Large intestine (tissue), 12 donors: ENCODE measurements around the gene ZNF773. TPM values are rescaled to one million over a fixed set of nuclear protein-coding genes. Genes with fewer than 3 reads are reported as not detected.
A peak's percentile ranks its signal among the peaks of the same experiment; 100 is the strongest.
"Not testable (repeated sequence)": the region's sequence is repeated elsewhere in the genome, so short reads cannot be mapped to it uniquely, and the experiment has no call there.

Source experiments
- DNase-seq, 2 donors: peaks; one replicate each; pipeline versions ENCODE4 v3.0.0 to v3.0.0-alpha.2; 2013
- H3K27ac ChIP-seq: one replicate; pipeline ENCODE4 v1.5.1; 2013; ENCODE audit warnings: low read length
- H3K27me3 ChIP-seq: 2 replicates; pipeline ENCODE4 v1.6.1; 2013; ENCODE audit warnings: low read length; ENCODE audit not compliant: control insufficient read depth, insufficient read depth
- H3K36me3 ChIP-seq: 2 replicates; pipeline ENCODE4 v1.6.1; 2013; ENCODE audit warnings: low read length; ENCODE audit not compliant: control insufficient read depth, insufficient read depth
- H3K4me1 ChIP-seq: one replicate; pipeline ENCODE4 v1.6.1; 2013; ENCODE audit warnings: low read length; ENCODE audit not compliant: control insufficient read depth, insufficient read depth
- H3K4me3 ChIP-seq: one replicate; pipeline ENCODE4 v1.5.1; 2013; ENCODE audit warnings: low read length
- H3K9me3 ChIP-seq: one replicate; pipeline ENCODE4 v1.6.1; 2013; ENCODE audit warnings: mild to moderate bottlenecking, low read depth, low read length, moderate library complexity; ENCODE audit not compliant: control insufficient read depth
- WGBS: methylation state at CpG from one replicate; pipeline ENCODE4 v1.1.5; 2013; ENCODE audit warnings: low lambda C conversion rate; ENCODE audit not compliant: insufficient coverage; 5-methylcytosine and 5-hydroxymethylcytosine counted together
- long read RNA-seq, 11 donors: transcript quantifications; one replicate each; lab custom pipeline, GENCODE V29; 2026
- polyA plus RNA-seq: library from polyadenylated mRNA; unstranded; fragments of 120-200 nt; gene quantifications from one replicate; pipeline ENCODE4 v1.2.1, GENCODE V29; 2013

The ZNF773 gene
- polyA plus RNA-seq, result 11.8 TPM
- long read RNA-seq, donor 1, partial matches to known transcripts, result 0 of 1 reads
- long read RNA-seq, donor 1, other reads (novel, unspliced or antisense), result 0 of 1 reads
- long read RNA-seq, donor 2, partial matches to known transcripts, result 0 of 1 reads
- long read RNA-seq, donor 2, other reads (novel, unspliced or antisense), result 0 of 1 reads
- long read RNA-seq, donor 3, partial matches to known transcripts, result 0 of 4 reads
- long read RNA-seq, donor 3, other reads (novel, unspliced or antisense), result 0 of 4 reads
- long read RNA-seq, donor 4, result 0 reads
- long read RNA-seq, donor 5, partial matches to known transcripts, result 0 of 2 reads
- long read RNA-seq, donor 5, other reads (novel, unspliced or antisense), result 0 of 2 reads
- long read RNA-seq, donor 6, partial matches to known transcripts, result 0 of 1 reads
- long read RNA-seq, donor 6, other reads (novel, unspliced or antisense), result 0 of 1 reads
- long read RNA-seq, donor 7, partial matches to known transcripts, result 0 of 1 reads
- long read RNA-seq, donor 7, other reads (novel, unspliced or antisense), result 0 of 1 reads
- long read RNA-seq, donor 8, partial matches to known transcripts, result 0 of 3 reads
- long read RNA-seq, donor 8, other reads (novel, unspliced or antisense), result 0 of 3 reads
- long read RNA-seq, donor 9, partial matches to known transcripts, result 0 of 2 reads
- long read RNA-seq, donor 9, other reads (novel, unspliced or antisense), result 0 of 2 reads
- long read RNA-seq, donor 10, partial matches to known transcripts, result 0 of 2 reads
- long read RNA-seq, donor 10, other reads (novel, unspliced or antisense), result 0 of 2 reads
- long read RNA-seq, donor 11, result 0 reads

GRCh38 chr19:57499680-57500395 lies at the start of gene ZNF773:
TSS of gene ZNF773 (plus strand) at chr19:57499938. CDS start at chr19:57500081, 143 bp downstream.
- H3K27me3 ChIP-seq, H3K4me1 ChIP-seq, H3K36me3 ChIP-seq: not testable (repeated sequence)
- no CpG with 5 or more reads among the region's 69 CpGs for WGBS
- Histone ChIP-seq H3K27ac (peak within 1 kb of the TSS; percentile 60), H3K9me3 (peaks cover 21% of the 10 kb centered on the region), H3K4me3 (peak within 1 kb of the TSS; percentile 78)
- DNase-seq, result peak; percentile 95 to 96

DNA sequence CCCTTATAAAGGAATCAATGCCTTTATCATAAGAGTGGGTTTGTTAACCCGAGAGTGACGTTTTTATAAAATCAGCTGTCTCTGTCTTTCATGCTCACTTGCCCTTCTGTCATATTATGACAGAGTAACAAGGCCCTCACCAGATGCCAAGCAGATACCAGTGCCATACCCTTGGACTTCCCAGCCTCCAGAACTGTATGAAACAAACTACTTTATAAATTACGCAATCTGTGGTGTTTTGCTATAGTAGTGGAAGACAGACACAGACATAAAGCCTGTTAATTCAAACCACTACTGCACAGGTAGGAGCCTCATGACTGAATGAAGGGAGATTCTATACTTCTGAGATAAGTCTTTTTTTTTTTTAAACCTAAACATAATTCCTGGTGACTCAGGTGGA lies 47.4 kb upstream of the ZNF773 start:
- H3K9me3 ChIP-seq, result peaks cover 36% of the 10 kb centered on the region
- H3K27me3 ChIP-seq, result no peaks in the 10 kb centered on the region
- no peak overlapping the region for H3K4me3 ChIP-seq
- H3K27ac ChIP-seq, result no peak overlapping the region
- H3K36me3 ChIP-seq, result peaks cover 2% of the 10 kb centered on the region
- no peak for DNase-seq
- no CpG with 5 or more reads among the region's 3 CpGs for WGBS
- H3K4me1 ChIP-seq, result no peaks in the 10 kb centered on the region

GRCh38 chr19:57465680-57466381 lies 33.9 kb upstream of the ZNF773 start:
- Histone ChIP-seq H3K9me3 (peaks cover 54% of the 10 kb centered on the region), H3K4me1 (no peaks in the 10 kb centered on the region), H3K27me3 (no peaks in the 10 kb centered on the region), H3K36me3 (peaks cover 12% of the 10 kb centered on the region), H3K27ac (no peak overlapping the region), H3K4me3 (no peak overlapping the region)
- DNase-seq, result no peak
- 100% methylated on average over 1 of the region's 5 CpGs for WGBS

- WGBS, result no CpG with 5 or more reads among the region's 5 CpGs
- no peaks in the 10 kb centered on the region for H3K27me3 ChIP-seq
- peaks cover 12% of the 10 kb centered on the region for H3K36me3 ChIP-seq
- H3K27ac ChIP-seq, result no peak overlapping the region
- peaks cover 58% of the 10 kb centered on the region for H3K9me3 ChIP-seq
- H3K4me3 ChIP-seq, result no peak overlapping the region
- DNase-seq, result no peak
- H3K4me1 ChIP-seq, result no peaks in the 10 kb centered on the region
These were observed 33.2 kb upstream of the ZNF773 start for GRCh38 chr19:57466489-57466888.

- Histone ChIP-seq H3K4me1 (no peaks in the 10 kb centered on the region), H3K27ac (no peak overlapping the region), H3K4me3 (no peak overlapping the region), H3K9me3 (peaks cover 53% of the 10 kb centered on the region), H3K36me3 (peaks cover 46% of the 10 kb centered on the region), H3K27me3 (no peaks in the 10 kb centered on the region)
- no CpG with 5 or more reads among the region's 4 CpGs for WGBS
- DNase-seq, result no peak
These were observed 26.1 kb upstream of the ZNF773 start for GRCh38 chr19:57473646-57474045.

DNA sequence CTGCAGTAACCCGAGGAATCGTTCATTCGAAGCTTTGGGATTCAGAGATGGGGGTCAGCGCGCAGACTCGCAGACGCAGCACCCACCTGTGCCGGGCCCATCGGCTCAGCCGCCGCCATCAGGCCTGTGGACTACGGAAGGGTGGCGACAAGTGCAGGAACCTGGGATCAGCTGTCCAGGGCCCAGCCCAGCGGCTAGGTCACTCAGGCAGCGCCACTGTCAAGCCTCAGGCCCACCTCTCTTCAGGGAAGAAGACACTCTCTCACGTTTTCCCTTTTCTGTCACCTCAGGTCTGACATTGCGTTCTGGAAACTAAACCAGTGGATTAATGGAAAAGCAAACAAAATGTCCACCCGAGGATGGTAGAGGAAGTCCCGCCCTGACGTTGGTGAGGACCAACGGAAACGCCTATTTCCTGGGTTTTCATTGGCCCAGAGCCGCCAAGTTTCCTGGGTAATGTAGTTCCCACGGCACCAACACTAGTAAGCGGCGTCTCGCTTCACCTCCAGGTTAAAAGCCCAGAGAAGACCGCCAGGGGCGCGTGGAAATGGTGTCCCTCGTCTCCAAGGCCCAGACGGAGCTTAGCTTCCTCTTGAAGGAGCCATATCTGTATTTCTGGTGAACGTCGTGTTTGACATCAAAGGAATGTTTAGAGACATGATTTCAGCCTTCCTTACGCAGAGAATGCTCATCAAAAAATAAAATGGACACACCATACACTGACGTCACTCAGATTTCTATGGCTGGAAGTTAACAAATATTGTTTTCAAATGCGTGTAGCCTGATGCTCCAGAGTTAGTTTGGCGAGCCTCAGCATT lies 22.3 kb upstream of the ZNF773 start, which contains the start of gene ZNF772:
TSS of gene ZNF772 (minus strand) at position 376 of the 818 bp plus-strand sequence. CDS start at position 119, 257 bp downstream.
- Histone ChIP-seq H3K36me3 (peaks cover 40% of the 10 kb centered on the region), H3K9me3 (peaks cover 32% of the 10 kb centered on the region), H3K27ac (peak within 1 kb of the TSS; percentile 63), H3K4me3 (peak within 1 kb of the TSS; percentile 67), H3K27me3 (peaks cover 2% of the 10 kb centered on the region), H3K4me1 (no peaks in the 10 kb centered on the region)
- DNase-seq, result peak; percentile 94 to 97
- WGBS, result 86% methylated on average over 1 of the region's 38 CpGs

- peaks cover 23% of the 10 kb centered on the region for H3K36me3 ChIP-seq
- DNase-seq, result peak; percentile 93 to 94
- WGBS, result 0% methylated on average over 2 of the region's 69 CpGs
- peak within 1 kb of the TSS; percentile 71 for H3K27ac ChIP-seq
- H3K27me3 ChIP-seq, H3K4me1 ChIP-seq, H3K9me3 ChIP-seq: not testable (repeated sequence)
- H3K4me3 ChIP-seq, result peak within 1 kb of the TSS; percentile 93
These were observed 12.1 kb upstream of the ZNF773 start, which contains the start of gene ZNF419 for GRCh38 chr19:57487477-57488298. TSS of gene ZNF419 (plus strand) at chr19:57487750. CDS start at chr19:57487951, 201 bp downstream.

- not testable (repeated sequence) for DNase-seq, H3K9me3 ChIP-seq, H3K4me1 ChIP-seq, H3K27me3 ChIP-seq, H3K27ac ChIP-seq
- Histone ChIP-seq H3K36me3 (peaks cover 26% of the 10 kb centered on the region), H3K4me3 (peak overlapping the region; percentile 11)
- no CpG with 5 or more reads among the region's 1 CpG for WGBS
These were observed 11.5 kb upstream of the ZNF773 start for GRCh38 chr19:57488299-57488644.

- not testable (repeated sequence) for H3K4me3 ChIP-seq, H3K36me3 ChIP-seq, H3K27me3 ChIP-seq, DNase-seq, H3K4me1 ChIP-seq, H3K27ac ChIP-seq
- H3K9me3 ChIP-seq, result peaks cover 21% of the 10 kb centered on the region
These were observed 432 bp upstream of the ZNF773 start for GRCh38 chr19:57499332-57499679.
